PC-3 (cell line): ENCODE data around the gene PSMD7.
"Not testable (repeated sequence)": the region's sequence is repeated elsewhere in the genome, so short reads cannot be mapped to it uniquely, and the experiment has no call there.

ENCODE experiments used
- EZH2phosphoT487 ChIP-seq: fragments of 300-600 bp; sonication (generic); IDR thresholded peaks from 2 replicates; pipeline ENCODE4 v1.6.1; 2018; ENCODE audit warnings: mild to moderate bottlenecking, antibody characterized with exemption, low read length, borderline replicate concordance
- TF ChIP-seq, protein P1 (sequence below): fragments of 300-600 bp; sonication (generic); conservative IDR thresholded peaks from 2 replicates; pipeline ENCODE4 v1.5.1; 2017; ENCODE audit warnings: antibody characterized with exemption, low read depth, mild to moderate bottlenecking, low read length

DNA sequence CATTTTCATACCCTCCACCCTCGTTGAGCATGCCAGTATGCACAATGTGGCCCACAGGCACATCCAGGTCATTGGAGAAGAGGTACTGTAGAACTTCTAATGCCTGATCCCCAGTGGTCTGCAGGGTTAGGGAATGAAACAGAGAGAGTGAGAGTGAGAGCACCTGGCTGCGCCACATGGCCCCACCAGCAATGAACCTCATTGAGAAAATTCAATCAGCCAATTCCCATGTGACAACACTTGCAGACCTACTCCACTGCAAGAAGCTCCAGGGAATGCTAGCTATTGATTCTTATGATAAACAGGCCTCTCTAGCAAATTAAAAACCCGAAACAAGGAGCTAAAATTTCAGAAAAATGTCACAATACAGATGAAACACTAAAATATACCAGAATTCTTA lies 40.9 kb downstream of the PSMD7 start:
- TF ChIP-seq, protein P1, sequence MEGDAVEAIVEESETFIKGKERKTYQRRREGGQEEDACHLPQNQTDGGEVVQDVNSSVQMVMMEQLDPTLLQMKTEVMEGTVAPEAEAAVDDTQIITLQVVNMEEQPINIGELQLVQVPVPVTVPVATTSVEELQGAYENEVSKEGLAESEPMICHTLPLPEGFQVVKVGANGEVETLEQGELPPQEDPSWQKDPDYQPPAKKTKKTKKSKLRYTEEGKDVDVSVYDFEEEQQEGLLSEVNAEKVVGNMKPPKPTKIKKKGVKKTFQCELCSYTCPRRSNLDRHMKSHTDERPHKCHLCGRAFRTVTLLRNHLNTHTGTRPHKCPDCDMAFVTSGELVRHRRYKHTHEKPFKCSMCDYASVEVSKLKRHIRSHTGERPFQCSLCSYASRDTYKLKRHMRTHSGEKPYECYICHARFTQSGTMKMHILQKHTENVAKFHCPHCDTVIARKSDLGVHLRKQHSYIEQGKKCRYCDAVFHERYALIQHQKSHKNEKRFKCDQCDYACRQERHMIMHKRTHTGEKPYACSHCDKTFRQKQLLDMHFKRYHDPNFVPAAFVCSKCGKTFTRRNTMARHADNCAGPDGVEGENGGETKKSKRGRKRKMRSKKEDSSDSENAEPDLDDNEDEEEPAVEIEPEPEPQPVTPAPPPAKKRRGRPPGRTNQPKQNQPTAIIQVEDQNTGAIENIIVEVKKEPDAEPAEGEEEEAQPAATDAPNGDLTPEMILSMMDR = not testable (repeated sequence)
- not testable (repeated sequence) for TF ChIP-seq EZH2phosphoT487
